HepG2 (cell line): ENCODE results near the gene NDUFC1. TPM values are rescaled to one million over a fixed set of nuclear protein-coding genes. Genes with fewer than 3 reads are reported as not detected.

Experiments used
- ATAC-seq: fragments of 200-7000 bp; cut with Tn5 transposase; 3 replicates; pipeline ENCODE4 v1.9.1; 2020; ENCODE audit warnings: mild to moderate bottlenecking, moderate library complexity
- BruUV-seq: library from RNA; stranded (reverse); fragments of 400-500 nt; replicated peaks from 2 replicates; lab custom pipeline; 2021; lab: Mats Ljungman, UMichigan
- CTCF ChIA-PET: fragments of 300-600 bp; formaldehyde crosslinking; extraction: SDS; loops from one replicate; lab custom pipeline; 2021; ENCODE audit warnings: low total read pairs, inconsistent platforms, low intra/inter-chr PET ratio; lab: Yijun Ruan, JAX
- POLR2A ChIA-PET: fragments of 350-600 bp; sonication (Branson Sonifier 250); formaldehyde crosslinking; loops from one replicate; lab custom pipeline; 2020; ENCODE audit warnings: antibody characterized with exemption, inconsistent platforms; lab: Yijun Ruan, JAX
- DNase-seq: peaks from one replicate; pipeline ENCODE4 v3.0.0-alpha.2; 2015; ENCODE audit warnings: low spot score
- FAIRE-seq: peaks from 3 replicates; lab custom pipeline; 2011; peaks lifted over from hg19 to GRCh38; lab: Jason Lieb, UNC
- H2AFZ ChIP-seq: one replicate; pipeline ENCODE4 v1.6.1; 2011; ENCODE audit warnings: low read length, inconsistent platforms
- H3K27ac ChIP-seq: fragments of 300-600 bp; 3 replicates; pipeline ENCODE4 v1.8.0; 2011; ENCODE audit warnings: mixed run types, mild to moderate bottlenecking, mixed read lengths, low read length, inconsistent platforms; ENCODE audit not compliant: insufficient read depth; ENCODE audit errors: extremely low read length
- H3K27me3 ChIP-seq, 2 experiments: fragments of 200-600 bp in 1 of 2; 2 replicates in 1 of 2; 3 replicates in 1 of 2; pipeline versions ENCODE4 v1.6.0 to v1.8.0; 2011; ENCODE audit warnings: low read length in 2 of 2, mild to moderate bottlenecking in 2 of 2, moderate library complexity in 2 of 2, inconsistent platforms in 1 of 2; ENCODE audit not compliant: insufficient read depth in 2 of 2, control insufficient read depth in 1 of 2
- H3K36me3 ChIP-seq, 2 experiments: fragments of 200-600 bp in 1 of 2; replicated peaks in 1 of 2; 2 replicates in 1 of 2; 3 replicates in 1 of 2; pipeline versions ENCODE4 v1.5.1 to v1.8.0; 2011; ENCODE audit warnings: low read length in 2 of 2, inconsistent platforms in 1 of 2; ENCODE audit not compliant: insufficient read depth in 2 of 2, control insufficient read depth in 1 of 2
- H3K4me1 ChIP-seq: 2 replicates; pipeline ENCODE4 v1.5.1; 2012; ENCODE audit warnings: low read length, inconsistent platforms; ENCODE audit not compliant: insufficient read depth
- H3K4me2 ChIP-seq: 2 replicates; pipeline ENCODE4 v1.6.0; 2011; ENCODE audit warnings: low read depth, low read length, inconsistent platforms
- H3K4me3 ChIP-seq, 3 experiments: fragments of 200-600 bp in 1 of 3; sonication (generic), shearing (Covaris generic) in 1 of 3; replicated peaks in 1 of 3; 2 replicates each; pipeline ENCODE4 v1.5.1; 2011 to 2016; ENCODE audit warnings: low read length in 3 of 3, inconsistent platforms in 2 of 3, low read depth in 2 of 3, mild to moderate bottlenecking in 2 of 3, control low read depth in 1 of 3, mixed read lengths in 1 of 3; ENCODE audit not compliant: insufficient read depth in 1 of 3
- H3K79me2 ChIP-seq: one replicate; pipeline ENCODE4 v1.6.1; 2011; ENCODE audit warnings: low read length, inconsistent platforms; ENCODE audit not compliant: insufficient read depth
- H3K9ac ChIP-seq: 2 replicates; pipeline ENCODE4 v1.6.0; 2011; ENCODE audit warnings: mild to moderate bottlenecking, low read depth, low read length, inconsistent platforms; ENCODE audit not compliant: insufficient read depth
- H3K9me3 ChIP-seq: 2 replicates; pipeline ENCODE4 v1.5.1; 2012; ENCODE audit warnings: mild to moderate bottlenecking, low read length
- H4K20me1 ChIP-seq: 2 replicates; pipeline ENCODE4 v1.6.0; 2011; ENCODE audit warnings: inconsistent platforms, mild to moderate bottlenecking, low read length, moderate library complexity; ENCODE audit not compliant: insufficient read depth
- KMT2A ChIP-seq: sonication (generic); formaldehyde crosslinking; IDR thresholded peaks from 2 replicates; pipeline ENCODE4 v1.4.0; 2020; ENCODE audit warnings: missing genetic modification reagents
- TFAP4 ChIP-seq: sonication (generic); IDR thresholded peaks from 2 replicates; pipeline ENCODE4 v1.6.1; 2016; ENCODE audit warnings: low read depth, borderline replicate concordance
- TOE1 ChIP-seq: sonication (generic); formaldehyde crosslinking; IDR thresholded peaks from 2 replicates; pipeline ENCODE4 v1.4.0; 2020; ENCODE audit warnings: mild to moderate bottlenecking, missing genetic modification reagents
- ZBTB8A ChIP-seq: sonication (generic); formaldehyde crosslinking; IDR thresholded peaks from 2 replicates; pipeline ENCODE4 v1.4.0; 2020; ENCODE audit warnings: mild to moderate bottlenecking, low read depth, missing genetic modification reagents, borderline replicate concordance
- ZNF34 ChIP-seq: sonication (generic); formaldehyde crosslinking; IDR thresholded peaks from 2 replicates; pipeline ENCODE4 v1.4.0; 2020; ENCODE audit warnings: mild to moderate bottlenecking, missing genetic modification reagents, borderline replicate concordance
- ZNF543 ChIP-seq: sonication (generic); formaldehyde crosslinking; IDR thresholded peaks from 2 replicates; pipeline ENCODE4 v1.4.0; 2020; ENCODE audit warnings: mild to moderate bottlenecking, missing genetic modification reagents
- ZNF589 ChIP-seq: sonication (generic); formaldehyde crosslinking; conservative IDR thresholded peaks from 2 replicates; pipeline ENCODE4 v1.8.0; 2022; ENCODE audit warnings: mild to moderate bottlenecking, moderate library complexity, missing genetic modification reagents
- ZSCAN12 ChIP-seq: sonication (generic); formaldehyde crosslinking; IDR thresholded peaks from 2 replicates; pipeline ENCODE4 v1.9.0; 2021; ENCODE audit warnings: mild to moderate bottlenecking, missing genetic modification reagents
- WGBS: methylation state at CpG from one replicate; pipeline ENCODE4 v1.1.6; 2017; ENCODE audit warnings: low lambda C conversion rate; 5-methylcytosine and 5-hydroxymethylcytosine counted together
- in situ Hi-C: cut with HindIII; loops from 2 replicates; pipeline ENCODE4 v1.10.0; 2017; ENCODE audit warnings: low pct_unique_long_range_greater_than_20kb; ENCODE audit not compliant: extremely low pct_ligation_motif_present
- intact Hi-C: fragments of 100-400 bp; cut with micrococcal nuclease; formaldehyde crosslinking; loops from one replicate; pipeline ENCODE4 v1.10.0; 2022; ENCODE audit not compliant: unreplicated experiment
- polyA plus RNA-seq, 8 experiments: library from polyadenylated mRNA; depleted of rRNA in 3 of 8; stranded (reverse) in 7 of 8; unstranded in 1 of 8; fragments of >200 nt; fragmentation: Illumina TruSeq in 4 of 8; extraction: Trizol in 4 of 8; gene quantifications; 2 replicates each; pipeline versions ENCODE4 v1.2.1 to v1.2.3, GENCODE V29; 2011 to 2016; ENCODE audit warnings: low read depth in 4 of 8, missing spikeins in 1 of 8, mixed read lengths in 1 of 8; ENCODE audit not compliant: insufficient read depth in 1 of 8
- total RNA-seq, 5 experiments: library from RNA; depleted of rRNA; stranded (reverse); fragments of >200 nt; fragmentation: Illumina TruSeq; extraction: Trizol; gene quantifications; 2 replicates each; pipeline ENCODE4 v1.2.3, GENCODE V29; 2016; ENCODE audit warnings: low read depth in 1 of 5
- TF ChIP-seq, protein P1 (sequence below): sonication (generic); formaldehyde crosslinking; IDR thresholded peaks from 2 replicates; pipeline ENCODE4 v1.5.0; 2020; ENCODE audit warnings: mild to moderate bottlenecking, missing genetic modification reagents
- TF ChIP-seq, protein P2 (sequence below): IDR thresholded peaks from 2 replicates; pipeline ENCODE4 v1.6.1; 2016; ENCODE audit warnings: missing compliant biosample characterization, missing genetic modification reagents, borderline replicate concordance

NDUFC1 gene
- total and polyA plus RNA-seq, 2 of the 13 experiments (the other 11 are each of a cell fraction or from before 2014, with no cell fraction given): 43.4 to 96.4 TPM

- POLR2A ChIA-PET: interaction anchor here (1.0 to 1.5 kb wide), 4 partner anchors 10 to 66 kb away, joined by 3 to 4 read pairs (median 3); partner anchors contain the start of genes ELF2 and NAA15
- in situ Hi-C loops (no loop called here), intact Hi-C loops (no loop called here)
- H3K4me2 ChIP-seq: no peak overlapping the region
- no peak overlapping the region for H3K4me3 ChIP-seq
- CTCF ChIA-PET: no interaction called here
- no peaks in the 10 kb centered on the region for H3K9me3 ChIP-seq
- FAIRE-seq (no peak), DNase-seq (peak; percentile 52), ATAC-seq (peak; percentile 23)
- no TSS peak for BruUV-seq
- H4K20me1 ChIP-seq: no peaks in the 10 kb centered on the region
- no peak overlapping the region for H3K27ac ChIP-seq
- H3K79me2 ChIP-seq: no peaks in the 10 kb centered on the region
- no peak overlapping the region for H3K9ac ChIP-seq
- H3K4me1 ChIP-seq: peaks cover 65% of the 10 kb centered on the region
- H3K36me3 ChIP-seq: no peaks in the 10 kb centered on the region
- no peaks in the 10 kb centered on the region; a peak in 1 of 5 replicates for H3K27me3 ChIP-seq
- 48% methylated on average over 12 of the region's 12 CpGs for WGBS
- no peak overlapping the region for H2AFZ ChIP-seq
- TF ChIP-seq ZNF543 (CRISPR knock-in tag): no peak
- no peak for TF ChIP-seq KMT2A (CRISPR knock-in tag)
- TF ChIP-seq, protein P1, sequence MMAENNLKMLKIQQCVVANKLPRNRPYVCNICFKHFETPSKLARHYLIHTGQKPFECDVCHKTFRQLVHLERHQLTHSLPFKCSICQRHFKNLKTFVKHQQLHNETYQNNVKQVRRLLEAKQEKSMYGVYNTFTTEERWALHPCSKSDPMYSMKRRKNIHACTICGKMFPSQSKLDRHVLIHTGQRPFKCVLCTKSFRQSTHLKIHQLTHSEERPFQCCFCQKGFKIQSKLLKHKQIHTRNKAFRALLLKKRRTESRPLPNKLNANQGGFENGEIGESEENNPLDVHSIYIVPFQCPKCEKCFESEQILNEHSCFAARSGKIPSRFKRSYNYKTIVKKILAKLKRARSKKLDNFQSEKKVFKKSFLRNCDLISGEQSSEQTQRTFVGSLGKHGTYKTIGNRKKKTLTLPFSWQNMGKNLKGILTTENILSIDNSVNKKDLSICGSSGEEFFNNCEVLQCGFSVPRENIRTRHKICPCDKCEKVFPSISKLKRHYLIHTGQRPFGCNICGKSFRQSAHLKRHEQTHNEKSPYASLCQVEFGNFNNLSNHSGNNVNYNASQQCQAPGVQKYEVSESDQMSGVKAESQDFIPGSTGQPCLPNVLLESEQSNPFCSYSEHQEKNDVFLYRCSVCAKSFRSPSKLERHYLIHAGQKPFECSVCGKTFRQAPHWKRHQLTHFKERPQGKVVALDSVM (CRISPR knock-in tag): peak; percentile 75; the same call in 1 of the 2 replicates
- TF ChIP-seq, protein P2, sequence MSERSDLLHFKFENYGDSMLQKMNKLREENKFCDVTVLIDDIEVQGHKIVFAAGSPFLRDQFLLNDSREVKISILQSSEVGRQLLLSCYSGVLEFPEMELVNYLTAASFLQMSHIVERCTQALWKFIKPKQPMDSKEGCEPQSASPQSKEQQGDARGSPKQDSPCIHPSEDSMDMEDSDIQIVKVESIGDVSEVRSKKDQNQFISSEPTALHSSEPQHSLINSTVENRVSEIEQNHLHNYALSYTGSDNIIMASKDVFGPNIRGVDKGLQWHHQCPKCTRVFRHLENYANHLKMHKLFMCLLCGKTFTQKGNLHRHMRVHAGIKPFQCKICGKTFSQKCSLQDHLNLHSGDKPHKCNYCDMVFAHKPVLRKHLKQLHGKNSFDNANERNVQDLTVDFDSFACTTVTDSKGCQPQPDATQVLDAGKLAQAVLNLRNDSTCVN (CRISPR knock-in tag): peak; percentile 95
- TF ChIP-seq ZBTB8A (CRISPR knock-in tag): no peak
- no peak for TF ChIP-seq TFAP4
- no peak for TF ChIP-seq ZNF589 (CRISPR knock-in tag)
- TF ChIP-seq TOE1: no peak
- TF ChIP-seq ZNF34 (CRISPR knock-in tag): no peak
- TF ChIP-seq ZSCAN12: no peak
Observed at GRCh38 chr4:139243448-139244365, 58.6 kb downstream of the NDUFC1 start.
